ENCODE measurements around the gene COASY.
"Not testable (repeated sequence)": the region's sequence is repeated elsewhere in the genome, so short reads cannot be mapped to it uniquely, and the experiment has no call there.

COASY gene

GRCh38 chr17:42554250-42555121 is 7.5 kb upstream of the COASY start:
- Mint-ChIP-seq H3K9me3 (no peaks in the 10 kb centered on the region), H3K4me3 (peak overlapping the region; percentile 94 to 97 (median 96)), H3K36me3 (ENCODE audit: low read depth) (no peaks in the 10 kb centered on the region), H3K27ac (peak overlapping the region; percentile 76 to 96 (median 94)), H3K4me1 (peaks cover 22% of the 10 kb centered on the region), H3K27me3 (ENCODE audit: low read depth) (no peaks in the 10 kb centered on the region)
- TF ChIP-seq, protein P1, sequence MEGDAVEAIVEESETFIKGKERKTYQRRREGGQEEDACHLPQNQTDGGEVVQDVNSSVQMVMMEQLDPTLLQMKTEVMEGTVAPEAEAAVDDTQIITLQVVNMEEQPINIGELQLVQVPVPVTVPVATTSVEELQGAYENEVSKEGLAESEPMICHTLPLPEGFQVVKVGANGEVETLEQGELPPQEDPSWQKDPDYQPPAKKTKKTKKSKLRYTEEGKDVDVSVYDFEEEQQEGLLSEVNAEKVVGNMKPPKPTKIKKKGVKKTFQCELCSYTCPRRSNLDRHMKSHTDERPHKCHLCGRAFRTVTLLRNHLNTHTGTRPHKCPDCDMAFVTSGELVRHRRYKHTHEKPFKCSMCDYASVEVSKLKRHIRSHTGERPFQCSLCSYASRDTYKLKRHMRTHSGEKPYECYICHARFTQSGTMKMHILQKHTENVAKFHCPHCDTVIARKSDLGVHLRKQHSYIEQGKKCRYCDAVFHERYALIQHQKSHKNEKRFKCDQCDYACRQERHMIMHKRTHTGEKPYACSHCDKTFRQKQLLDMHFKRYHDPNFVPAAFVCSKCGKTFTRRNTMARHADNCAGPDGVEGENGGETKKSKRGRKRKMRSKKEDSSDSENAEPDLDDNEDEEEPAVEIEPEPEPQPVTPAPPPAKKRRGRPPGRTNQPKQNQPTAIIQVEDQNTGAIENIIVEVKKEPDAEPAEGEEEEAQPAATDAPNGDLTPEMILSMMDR (IDR thresholded peaks at IDR 0.05; ENCODE audit: unreplicated experiment in 3 of 3): no peak

- Mint-ChIP-seq H3K36me3 (ENCODE audit: low read depth) (no peaks in the 10 kb centered on the region), H3K27me3 (ENCODE audit: low read depth) (no peaks in the 10 kb centered on the region), H3K9me3 (no peaks in the 10 kb centered on the region), H3K27ac (peak overlapping the region; percentile 76 to 96 (median 94)), H3K4me3 (peak overlapping the region; percentile 94 to 97 (median 96)), H3K4me1 (peaks cover 22% of the 10 kb centered on the region)
- TF ChIP-seq, protein P1 (IDR thresholded peaks at IDR 0.05; ENCODE audit: unreplicated experiment in 3 of 3): no peak
These were observed 6.8 kb upstream of the COASY start for GRCh38 chr17:42555122-42555622.

- H3K27me3 Mint-ChIP-seq (ENCODE audit: low read depth); H3K9me3 Mint-ChIP-seq; H3K36me3 Mint-ChIP-seq (ENCODE audit: low read depth): not testable (repeated sequence)
- peak overlapping the region; percentile 49 to 96 (median 76) for H3K27ac Mint-ChIP-seq
- H3K4me1 Mint-ChIP-seq: peaks cover 17% of the 10 kb centered on the region
- H3K4me3 Mint-ChIP-seq: peak overlapping the region; percentile 94 to 97 (median 96)
These were observed 5.9 kb upstream of the COASY start for GRCh38 chr17:42555961-42556617.

- H3K27me3 Mint-ChIP-seq (ENCODE audit: low read depth): no peaks in the 10 kb centered on the region
- peak overlapping the region in 1 of 3 experiments; percentile 32 for H3K4me3 Mint-ChIP-seq
- TF ChIP-seq, protein P1 (IDR thresholded peaks at IDR 0.05; ENCODE audit: unreplicated experiment in 3 of 3): no peak
- no peaks in the 10 kb centered on the region for H3K36me3 Mint-ChIP-seq (ENCODE audit: low read depth)
- H3K9me3 Mint-ChIP-seq: no peaks in the 10 kb centered on the region
- H3K4me1 Mint-ChIP-seq: peaks cover 29% of the 10 kb centered on the region
- H3K27ac Mint-ChIP-seq: peak overlapping the region in 1 of 3 experiments; percentile 52
These were observed 2.9 kb upstream of the COASY start for GRCh38 chr17:42559075-42559474.

- Mint-ChIP-seq H3K36me3 (ENCODE audit: low read depth) (no peaks in the 10 kb centered on the region), H3K27ac (peak overlapping the region; percentile 52 to 73 (median 71)), H3K9me3 (no peaks in the 10 kb centered on the region), H3K4me1 (peaks cover 23% of the 10 kb centered on the region), H3K27me3 (ENCODE audit: low read depth) (no peaks in the 10 kb centered on the region), H3K4me3 (peak overlapping the region; percentile 76 to 83 (median 81))
- TF ChIP-seq, protein P1 (IDR thresholded peaks at IDR 0.05; ENCODE audit: unreplicated experiment in 3 of 3): no peak
These were observed 1.7 kb upstream of the COASY start for GRCh38 chr17:42560246-42560645.

- H3K27ac Mint-ChIP-seq: peak overlapping the region; percentile 93 to 99 (median 95)
- peaks cover under 1% of the 10 kb centered on the region for H3K36me3 Mint-ChIP-seq (ENCODE audit: low read depth)
- peak overlapping the region; percentile 90 to 95 (median 92) for H3K4me3 Mint-ChIP-seq
- TF ChIP-seq, protein P1 (IDR thresholded peaks at IDR 0.05; ENCODE audit: unreplicated experiment in 3 of 3): no peak
- H3K9me3 Mint-ChIP-seq: no peaks in the 10 kb centered on the region
- peaks cover 13% of the 10 kb centered on the region for H3K4me1 Mint-ChIP-seq
- no peaks in the 10 kb centered on the region for H3K27me3 Mint-ChIP-seq (ENCODE audit: low read depth)
These were observed 617 bp downstream of the COASY start for GRCh38 chr17:42562388-42563142.
